Measurements from ENCODE around the gene VSX2. TPM values are rescaled to one million over a fixed set of nuclear protein-coding genes. Genes with fewer than 3 reads are reported as not detected.

Gene VSX2
- polyA plus RNA-seq, 1 of the 3 experiments (the other 2 are of a cell fraction), result not detected

GRCh38 chr14:74241652-74242017 lies 2.4 kb downstream of the VSX2 start:
- H3K27me3 ChIP-seq (ENCODE audit: insufficient read depth), result peaks cover 97% of the 10 kb centered on the region
- POLR2A ChIA-PET, result no interaction called here
- DNase-seq, result no peak

More at GRCh38 chr14:74241652-74242017, 2.4 kb downstream of the VSX2 start:
- Histone ChIP-seq H3K4me2 (no peak overlapping the region), H3F3A (replicated peaks; ENCODE audit: insufficient read depth) (no peaks in the 10 kb centered on the region), H3K9ac (no peak overlapping the region), H2AFZ (ENCODE audit: low read depth) (no peak overlapping the region), H3K79me2 (ENCODE audit: insufficient read depth) (no peaks in the 10 kb centered on the region), H3K36me3 (replicated peaks in 1 of 2; ENCODE audit: control insufficient read depth in 1 of 2, insufficient read depth in 2 of 2, low read length in 1 of 2) (no peaks in the 10 kb centered on the region), H3K9me2 (no peaks in the 10 kb centered on the region), H3K4me3 (ENCODE audit: low read depth in 2 of 2, low read length in 1 of 2) (no peak overlapping the region), H4K20me1 (ENCODE audit: insufficient read depth) (peaks cover 18% of the 10 kb centered on the region), H3K9me3 (no peaks in the 10 kb centered on the region), H3K4me1 (ENCODE audit: control insufficient read depth in 1 of 2, insufficient read depth in 2 of 2, low read depth in 1 of 2, low read length in 1 of 2) (no peaks in the 10 kb centered on the region; a peak in 1 of 4 replicates), H3K27ac (ENCODE audit: low read depth in 2 of 2, low read length in 1 of 2) (no peak overlapping the region)
- WGBS (ENCODE audit: low lambda C conversion rate), result 14% methylated on average over 14 of the region's 14 CpGs
- TF ChIP-seq MAX (IDR thresholded peaks at IDR 0.05; ENCODE audit: low read depth), result no peak
- TF ChIP-seq USF1 (IDR thresholded peaks at IDR 0.05; ENCODE audit: borderline replicate concordance, low read depth), result no peak
- no peak for TF ChIP-seq JUND (IDR thresholded peaks at IDR 0.05)
- no peak for TF ChIP-seq MXI1 (IDR thresholded peaks at IDR 0.05; ENCODE audit: low read depth, low read length)
- no peak for TF ChIP-seq IRF3 (IDR thresholded peaks at IDR 0.05; ENCODE audit: low read depth, low read length)
- TF ChIP-seq RCOR1 (IDR thresholded peaks at IDR 0.05; ENCODE audit: low read length), result no peak
- TF ChIP-seq ZBTB33 (IDR thresholded peaks at IDR 0.05; ENCODE audit: borderline replicate concordance, low read depth), result no peak
- no peak for TF ChIP-seq ELF1 (IDR thresholded peaks at IDR 0.05)
- no peak for TF ChIP-seq NFIC (IDR thresholded peaks at IDR 0.05; ENCODE audit: borderline replicate concordance)
- no peak for TF ChIP-seq FOXJ3 (CRISPR knock-in tag; IDR thresholded peaks at IDR 0.05)
- TF ChIP-seq RFX5 (IDR thresholded peaks at IDR 0.05; ENCODE audit: low read length), result no peak
- TF ChIP-seq USF2 (IDR thresholded peaks at IDR 0.05; ENCODE audit: borderline replicate concordance, low read depth, low read length), result no peak
- no peak for TF ChIP-seq RXRA (IDR thresholded peaks at IDR 0.05; ENCODE audit: borderline replicate concordance, low read depth)
- TF ChIP-seq FOXM1 (IDR thresholded peaks at IDR 0.05; ENCODE audit: low read depth), result no peak
- no peak for TF ChIP-seq POLR2AphosphoS5 (IDR thresholded peaks at IDR 0.05; ENCODE audit: low read depth, low read length)
- CTCF ChIA-PET, result interaction anchor here (0.8 to 6.2 kb wide), 6 partner anchors 9 to 130 kb away, joined by 3 to 30 read pairs (median 5); no protein-coding TSS in a partner anchor

Data from SK-N-SH (cell line).